ENCODE results near the gene E2F4.

Gene E2F4

DNA sequence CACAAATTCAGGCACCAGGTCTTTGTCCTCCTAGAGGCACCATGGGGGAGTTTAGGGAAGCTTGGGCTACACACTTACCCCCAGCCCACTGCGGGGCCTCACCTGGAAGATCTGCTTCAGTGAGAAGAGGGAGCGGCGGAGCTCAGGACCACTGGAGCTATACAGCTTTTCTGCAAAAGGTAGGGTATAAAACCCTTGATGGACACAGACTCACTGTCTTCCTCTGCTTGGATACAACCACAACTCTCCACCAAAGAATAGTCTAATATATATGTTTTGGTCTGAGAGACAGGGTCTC lies 46.3 kb downstream of the E2F4 start:
- TF ChIP-seq, protein P1, sequence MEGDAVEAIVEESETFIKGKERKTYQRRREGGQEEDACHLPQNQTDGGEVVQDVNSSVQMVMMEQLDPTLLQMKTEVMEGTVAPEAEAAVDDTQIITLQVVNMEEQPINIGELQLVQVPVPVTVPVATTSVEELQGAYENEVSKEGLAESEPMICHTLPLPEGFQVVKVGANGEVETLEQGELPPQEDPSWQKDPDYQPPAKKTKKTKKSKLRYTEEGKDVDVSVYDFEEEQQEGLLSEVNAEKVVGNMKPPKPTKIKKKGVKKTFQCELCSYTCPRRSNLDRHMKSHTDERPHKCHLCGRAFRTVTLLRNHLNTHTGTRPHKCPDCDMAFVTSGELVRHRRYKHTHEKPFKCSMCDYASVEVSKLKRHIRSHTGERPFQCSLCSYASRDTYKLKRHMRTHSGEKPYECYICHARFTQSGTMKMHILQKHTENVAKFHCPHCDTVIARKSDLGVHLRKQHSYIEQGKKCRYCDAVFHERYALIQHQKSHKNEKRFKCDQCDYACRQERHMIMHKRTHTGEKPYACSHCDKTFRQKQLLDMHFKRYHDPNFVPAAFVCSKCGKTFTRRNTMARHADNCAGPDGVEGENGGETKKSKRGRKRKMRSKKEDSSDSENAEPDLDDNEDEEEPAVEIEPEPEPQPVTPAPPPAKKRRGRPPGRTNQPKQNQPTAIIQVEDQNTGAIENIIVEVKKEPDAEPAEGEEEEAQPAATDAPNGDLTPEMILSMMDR (IDR thresholded peaks at IDR 0.05; ENCODE audit: insufficient read depth, low read depth, low read length, missing control alignments) = no peak
- DNase-seq (ENCODE audit: low read depth) = no peak

DNA sequence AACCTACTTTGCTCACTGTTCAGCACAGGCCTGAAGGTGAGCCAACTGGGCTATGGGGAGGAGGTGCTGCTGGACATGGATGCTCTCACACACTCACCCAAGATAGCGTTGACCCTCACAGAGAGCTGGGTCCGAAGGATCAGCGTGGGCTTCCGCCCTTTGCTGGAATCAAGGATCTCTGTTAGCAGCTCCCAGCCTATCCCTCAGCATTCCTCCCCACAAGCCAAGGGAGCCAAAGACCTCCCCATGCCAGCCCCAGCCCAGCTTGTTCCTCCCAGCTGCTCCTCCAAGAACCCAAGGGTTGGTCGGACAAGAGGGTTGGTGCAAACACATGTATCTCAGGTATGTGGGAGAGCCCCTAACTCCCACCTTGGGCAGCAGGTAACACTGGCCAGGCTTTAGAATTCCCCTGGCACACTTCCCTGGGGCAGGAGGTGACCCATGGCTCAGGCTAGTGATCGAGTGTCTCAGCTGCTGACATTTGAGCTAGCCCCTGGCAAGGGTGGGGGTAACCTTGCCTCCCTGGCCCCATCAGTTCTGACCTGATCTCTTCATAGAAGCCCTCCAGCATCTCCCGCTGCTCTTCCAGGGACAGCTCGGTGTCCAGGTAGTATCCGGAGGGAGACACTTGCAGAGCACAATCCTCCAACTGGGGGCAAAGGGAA lies 47.0 kb downstream of the E2F4 start:
- DNase-seq (ENCODE audit: low read depth) = no peak
- no peak overlapping the region for H3K4me3 ChIP-seq (ENCODE audit: low read depth, low read length)
- TF ChIP-seq, protein P1 (IDR thresholded peaks at IDR 0.05; ENCODE audit: insufficient read depth, low read depth, low read length, missing control alignments) = no peak

More for the DNA sequence above, 46.3 kb downstream of the E2F4 start:
- no peak overlapping the region for H3K4me3 ChIP-seq (ENCODE audit: low read depth, low read length)

DNA sequence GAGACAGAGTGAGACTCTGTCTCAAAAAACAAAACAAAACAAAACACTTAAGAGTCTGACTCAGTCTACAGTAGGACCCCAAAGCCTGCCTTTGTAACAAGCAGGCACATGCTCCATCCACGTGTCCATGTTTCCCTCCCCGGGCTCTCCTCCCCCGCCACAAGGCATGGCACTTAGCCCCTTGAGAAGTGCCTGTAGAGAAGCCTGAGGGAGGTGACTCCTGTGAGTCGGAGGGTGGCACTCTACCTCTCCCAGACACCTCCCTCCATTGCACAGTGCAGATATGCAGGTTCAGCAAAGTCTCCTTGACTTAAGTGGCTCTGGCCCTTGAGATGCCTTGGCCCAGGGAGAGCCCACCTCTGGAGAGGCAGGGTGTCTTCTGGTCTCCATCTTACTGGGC lies 48.6 kb downstream of the E2F4 start:
- H3K4me3 ChIP-seq (ENCODE audit: low read depth, low read length) = no peak overlapping the region
- TF ChIP-seq, protein P1 (IDR thresholded peaks at IDR 0.05; ENCODE audit: insufficient read depth, low read depth, low read length, missing control alignments) = no peak
- DNase-seq (ENCODE audit: low read depth) = no peak

GRCh38 chr16:67241008-67241900 lies 49.3 kb downstream of the E2F4 start:
- TF ChIP-seq, protein P1 (IDR thresholded peaks at IDR 0.05; ENCODE audit: insufficient read depth, low read depth, low read length, missing control alignments) = no peak
- H3K4me3 ChIP-seq (ENCODE audit: low read depth, low read length) = no peak overlapping the region
- DNase-seq (ENCODE audit: low read depth) = no peak

DNA sequence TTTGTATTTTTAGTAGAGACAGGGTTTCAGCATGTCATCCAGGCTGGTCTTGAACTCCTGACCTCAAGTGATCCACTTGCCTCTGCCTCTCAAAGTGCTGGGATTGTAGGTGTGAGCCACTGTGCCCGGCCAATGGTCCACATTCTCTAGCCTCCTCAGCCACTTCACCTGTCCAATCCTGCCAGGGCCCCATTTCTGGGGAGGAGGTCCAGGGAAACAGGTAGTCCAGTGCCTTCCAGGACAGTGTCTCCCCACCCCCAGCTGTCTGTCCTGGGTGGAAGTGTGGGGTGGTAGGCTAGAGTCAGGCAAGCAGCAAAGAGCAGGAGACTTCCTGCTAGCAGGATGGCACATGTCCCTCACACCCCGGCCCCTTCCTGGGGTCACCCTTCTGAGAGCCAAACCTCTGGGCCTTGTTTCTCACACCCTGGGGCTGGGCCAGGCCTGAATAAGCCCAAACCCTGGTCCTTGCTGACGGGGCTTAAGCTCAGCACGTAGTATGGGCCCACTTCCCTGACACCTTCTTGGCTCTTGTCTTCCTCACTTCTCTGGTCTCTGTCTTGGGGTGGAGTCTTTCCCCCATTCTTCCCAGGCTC lies 50.3 kb downstream of the E2F4 start:
- no peak overlapping the region for H3K4me3 ChIP-seq (ENCODE audit: low read depth, low read length)
- TF ChIP-seq, protein P1 (IDR thresholded peaks at IDR 0.05; ENCODE audit: insufficient read depth, low read depth, low read length, missing control alignments) = no peak
- no peak for DNase-seq (ENCODE audit: low read depth)

- H3K4me3 ChIP-seq (ENCODE audit: low read depth, low read length) = peak overlapping the region; percentile 41; the same call in 1 of the 2 replicates
- DNase-seq (ENCODE audit: low read depth) = no peak
- TF ChIP-seq, protein P1 (IDR thresholded peaks at IDR 0.05; ENCODE audit: insufficient read depth, low read depth, low read length, missing control alignments) = no peak
Observed at GRCh38 chr16:67243481-67243880, 51.5 kb downstream of the E2F4 start.

Data from GM12865 (cell line).